Keratinocyte (primary cell): ENCODE results near the gene PSD.

Source experiments
- CTCF ChIP-seq, 3 experiments: IDR thresholded peaks in 1 of 3; conservative IDR thresholded peaks in 1 of 3; optimal IDR thresholded peaks in 1 of 3; 2 replicates in 2 of 3; 3 replicates in 1 of 3; pipeline versions ENCODE3 to v1.5.1; 2011; ENCODE audit warnings: low read length in 3 of 3, mild to moderate bottlenecking in 3 of 3, moderate library complexity in 2 of 3, control low read depth in 1 of 3, inconsistent platforms in 1 of 3; ENCODE audit not compliant: insufficient read depth in 2 of 3; ENCODE audit errors: extremely low read depth in 1 of 3
- EZH2 ChIP-seq: IDR thresholded peaks from one replicate; pipeline ENCODE4 v1.6.1; 2012; ENCODE audit warnings: inconsistent platforms, mild to moderate bottlenecking, low read length, moderate library complexity

GRCh38 chr10:102449321-102450123 is 30.9 kb upstream of the PSD start:
- no peak for TF ChIP-seq CTCF (optimal IDR thresholded peaks at IDR 0.05 in 1 of 3, IDR thresholded peaks at IDR 0.05 in 1 of 3, conservative IDR thresholded peaks at IDR 0.05 in 1 of 3; ENCODE audit: extremely low read depth in 1 of 3, insufficient read depth in 2 of 3, low read length in 3 of 3)
- TF ChIP-seq EZH2 = no peak
